ENCODE data around the gene NES.

GRCh38 chr1:156709757-156710489 lies 32.7 kb upstream of the NES start:
- no peak for TF ChIP-seq POLR2A (IDR thresholded peaks at IDR 0.05; ENCODE audit: low read depth, low read length)
- TF ChIP-seq POLR2AphosphoS5 (IDR thresholded peaks at IDR 0.05; ENCODE audit: low read depth, low read length), result no peak

Data from GM12891 (cell line).